ENCODE results near the gene GALNT10. TPM values are rescaled to one million over a fixed set of nuclear protein-coding genes. Genes with fewer than 3 reads are reported as not detected.

The GALNT10 gene
- total RNA-seq, 1 donor from 2014 or later = 52.3 TPM

- peaks cover 4 to 18% of the 10 kb centered on the region in 2 donors for H3K4me1 ChIP-seq
- intact Hi-C loops (cut with DNase I) = loop anchor here (5.0 to 10.0 kb wide), 3 partner anchors 262 to 405 kb away; partner anchors contain the start of genes CNOT8, FAXDC2 and LARP1
- H3K27ac ChIP-seq = no peak overlapping the region
- DNase-seq (ENCODE audit: low spot score in 2 of 2) = no peak
- H3K9me3 ChIP-seq = no peaks in the 10 kb centered on the region
- TF ChIP-seq CTCF (IDR thresholded peaks at IDR 0.05) = no peak
- no peaks in the 10 kb centered on the region for H3K27me3 ChIP-seq
- H3K4me3 ChIP-seq = no peak overlapping the region
- peaks cover 36 to 42% of the 10 kb centered on the region in 2 donors for H3K36me3 ChIP-seq
Observed at GRCh38 chr5:154449786-154450185, 259.3 kb downstream of the GALNT10 start.

- Histone ChIP-seq H3K27ac (no peak overlapping the region), H3K27me3 (no peaks in the 10 kb centered on the region), H3K4me3 (no peak overlapping the region), H3K9me3 (no peaks in the 10 kb centered on the region), H3K4me1 (peaks cover 0 to 15% of the 10 kb centered on the region in 2 donors), H3K36me3 (peaks cover 55 to 64% of the 10 kb centered on the region in 2 donors)
- DNase-seq (ENCODE audit: low spot score in 2 of 2) = no peak
- intact Hi-C loops (cut with DNase I) = no loop called here
- TF ChIP-seq CTCF (IDR thresholded peaks at IDR 0.05) = no peak
Observed at GRCh38 chr5:154451957-154452356, 261.4 kb downstream of the GALNT10 start.

- H3K27me3 ChIP-seq = no peaks in the 10 kb centered on the region
- DNase-seq (ENCODE audit: low spot score in 2 of 2) = no peak
- no peaks in the 10 kb centered on the region for H3K9me3 ChIP-seq
- no peak overlapping the region for H3K27ac ChIP-seq
- TF ChIP-seq CTCF (IDR thresholded peaks at IDR 0.05) = no peak
- no peaks in the 10 kb centered on the region for H3K4me1 ChIP-seq
- peaks cover 71 to 94% of the 10 kb centered on the region in 2 donors for H3K36me3 ChIP-seq
- intact Hi-C loops (cut with DNase I) = no loop called here
- H3K4me3 ChIP-seq = no peak overlapping the region
Observed at GRCh38 chr5:154455585-154455984, 265.1 kb downstream of the GALNT10 start.

- Histone ChIP-seq H3K27me3 (no peaks in the 10 kb centered on the region), H3K9me3 (no peaks in the 10 kb centered on the region), H3K4me3 (no peak overlapping the region), H3K4me1 (no peaks in the 10 kb centered on the region), H3K36me3 (peaks cover 65 to 89% of the 10 kb centered on the region in 2 donors), H3K27ac (no peak overlapping the region)
- no peak for TF ChIP-seq CTCF (IDR thresholded peaks at IDR 0.05)
- intact Hi-C loops (cut with DNase I) = no loop called here
- DNase-seq (ENCODE audit: low spot score in 2 of 2) = no peak
Observed at GRCh38 chr5:154456540-154456939, 266.0 kb downstream of the GALNT10 start.

GRCh38 chr5:154459015-154459414 lies 268.5 kb downstream of the GALNT10 start:
- no peak overlapping the region for H3K27ac ChIP-seq
- H3K4me1 ChIP-seq = no peaks in the 10 kb centered on the region
- H3K36me3 ChIP-seq = peaks cover 43 to 66% of the 10 kb centered on the region in 2 donors
- DNase-seq (ENCODE audit: low spot score in 2 of 2) = no peak
- intact Hi-C loops (cut with DNase I) = no loop called here
- no peak overlapping the region for H3K4me3 ChIP-seq
- H3K27me3 ChIP-seq = no peaks in the 10 kb centered on the region
- H3K9me3 ChIP-seq = no peaks in the 10 kb centered on the region
- no peak for TF ChIP-seq CTCF (IDR thresholded peaks at IDR 0.05)

- intact Hi-C loops (cut with DNase I) = no loop called here
- Histone ChIP-seq H3K9me3 (no peaks in the 10 kb centered on the region), H3K36me3 (peaks cover 31 to 54% of the 10 kb centered on the region in 2 donors), H3K27ac (no peak overlapping the region), H3K27me3 (no peaks in the 10 kb centered on the region), H3K4me3 (no peak overlapping the region), H3K4me1 (no peaks in the 10 kb centered on the region)
- no peak for TF ChIP-seq CTCF (IDR thresholded peaks at IDR 0.05)
- no peak for DNase-seq (ENCODE audit: low spot score in 2 of 2)
Observed at GRCh38 chr5:154460172-154460571, 269.6 kb downstream of the GALNT10 start.
